Measurements from ENCODE around the gene METTL26. TPM values are rescaled to one million over a fixed set of nuclear protein-coding genes. Genes with fewer than 3 reads are reported as not detected.

METTL26 gene
- total RNA-seq, 2 donors from 2014 or later: 43.7 to 102 TPM

GRCh38 chr16:673399-673991, 37.4 kb upstream of the METTL26 start:
- Histone ChIP-seq H3K36me3 (peaks cover 23% of the 10 kb centered on the region), H3K9me3 (no peaks in the 10 kb centered on the region), H3K27ac (no peak overlapping the region), H3K4me1 (peaks cover 19% of the 10 kb centered on the region), H3K9ac (ENCODE audit: low read depth in 2 of 2, low read length in 2 of 2) (no peak overlapping the region), H3K4me3 (no peak overlapping the region), H3K27me3 (no peaks in the 10 kb centered on the region)
- DNase-seq: no peak
- TF ChIP-seq, protein P1, sequence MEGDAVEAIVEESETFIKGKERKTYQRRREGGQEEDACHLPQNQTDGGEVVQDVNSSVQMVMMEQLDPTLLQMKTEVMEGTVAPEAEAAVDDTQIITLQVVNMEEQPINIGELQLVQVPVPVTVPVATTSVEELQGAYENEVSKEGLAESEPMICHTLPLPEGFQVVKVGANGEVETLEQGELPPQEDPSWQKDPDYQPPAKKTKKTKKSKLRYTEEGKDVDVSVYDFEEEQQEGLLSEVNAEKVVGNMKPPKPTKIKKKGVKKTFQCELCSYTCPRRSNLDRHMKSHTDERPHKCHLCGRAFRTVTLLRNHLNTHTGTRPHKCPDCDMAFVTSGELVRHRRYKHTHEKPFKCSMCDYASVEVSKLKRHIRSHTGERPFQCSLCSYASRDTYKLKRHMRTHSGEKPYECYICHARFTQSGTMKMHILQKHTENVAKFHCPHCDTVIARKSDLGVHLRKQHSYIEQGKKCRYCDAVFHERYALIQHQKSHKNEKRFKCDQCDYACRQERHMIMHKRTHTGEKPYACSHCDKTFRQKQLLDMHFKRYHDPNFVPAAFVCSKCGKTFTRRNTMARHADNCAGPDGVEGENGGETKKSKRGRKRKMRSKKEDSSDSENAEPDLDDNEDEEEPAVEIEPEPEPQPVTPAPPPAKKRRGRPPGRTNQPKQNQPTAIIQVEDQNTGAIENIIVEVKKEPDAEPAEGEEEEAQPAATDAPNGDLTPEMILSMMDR (IDR thresholded peaks at IDR 0.05): no peak
- intact Hi-C loops (cut with DNase I): no loop called here

GRCh38 chr16:672851-673250, 36.7 kb upstream of the METTL26 start:
- Histone ChIP-seq H3K36me3 (peaks cover 23% of the 10 kb centered on the region), H3K4me3 (no peak overlapping the region), H3K4me1 (peaks cover 19% of the 10 kb centered on the region), H3K27ac (no peak overlapping the region), H3K27me3 (no peaks in the 10 kb centered on the region), H3K9me3 (no peaks in the 10 kb centered on the region), H3K9ac (ENCODE audit: low read depth in 2 of 2, low read length in 2 of 2) (no peak overlapping the region)
- DNase-seq: no peak
- TF ChIP-seq, protein P1 (IDR thresholded peaks at IDR 0.05): no peak
- intact Hi-C loops (cut with DNase I): no loop called here

GRCh38 chr16:672371-672770, 36.3 kb upstream of the METTL26 start:
- peaks cover 19% of the 10 kb centered on the region for H3K4me1 ChIP-seq
- no peaks in the 10 kb centered on the region for H3K27me3 ChIP-seq
- no peak for DNase-seq
- H3K4me3 ChIP-seq: no peak overlapping the region
- no peak overlapping the region for H3K9ac ChIP-seq (ENCODE audit: low read depth in 2 of 2, low read length in 2 of 2)
- peaks cover 23% of the 10 kb centered on the region for H3K36me3 ChIP-seq
- TF ChIP-seq, protein P1 (IDR thresholded peaks at IDR 0.05): no peak
- no peaks in the 10 kb centered on the region for H3K9me3 ChIP-seq
- intact Hi-C loops (cut with DNase I): no loop called here
- no peak overlapping the region for H3K27ac ChIP-seq

GRCh38 chr16:671353-672131, 35.4 kb upstream of the METTL26 start:
- H3K36me3 ChIP-seq: peaks cover 23% of the 10 kb centered on the region
- intact Hi-C loops (cut with DNase I): no loop called here
- H3K4me3 ChIP-seq: no peak overlapping the region
- DNase-seq: no peak
- H3K4me1 ChIP-seq: peaks cover 19% of the 10 kb centered on the region
- H3K9me3 ChIP-seq: no peaks in the 10 kb centered on the region
- H3K27ac ChIP-seq: no peak overlapping the region
- no peaks in the 10 kb centered on the region for H3K27me3 ChIP-seq
- no peak overlapping the region for H3K9ac ChIP-seq (ENCODE audit: low read depth in 2 of 2, low read length in 2 of 2)
- TF ChIP-seq, protein P1 (IDR thresholded peaks at IDR 0.05): no peak

- TF ChIP-seq, protein P1 (IDR thresholded peaks at IDR 0.05): no peak
- Histone ChIP-seq H3K27ac (no peak overlapping the region), H3K27me3 (no peaks in the 10 kb centered on the region), H3K9me3 (no peaks in the 10 kb centered on the region), H3K4me1 (peaks cover 14% of the 10 kb centered on the region), H3K36me3 (peaks cover 23% of the 10 kb centered on the region), H3K4me3 (no peak overlapping the region), H3K9ac (ENCODE audit: low read depth in 2 of 2, low read length in 2 of 2) (no peak overlapping the region)
- intact Hi-C loops (cut with DNase I): no loop called here
- DNase-seq: no peak
Observed at GRCh38 chr16:670485-671352, 34.6 kb upstream of the METTL26 start.

All from colonic mucosa (tissue), 4 donors.